Hepatic stellate cell (primary cell): ENCODE results near the gene PROK1.
A peak's percentile ranks its signal among the peaks of the same experiment; 100 is the strongest.

Experiments used
- DNase-seq: peaks from one replicate; pipeline ENCODE4 v3.0.0; 2011; ENCODE audit warnings: low spot score

The PROK1 gene

DNA sequence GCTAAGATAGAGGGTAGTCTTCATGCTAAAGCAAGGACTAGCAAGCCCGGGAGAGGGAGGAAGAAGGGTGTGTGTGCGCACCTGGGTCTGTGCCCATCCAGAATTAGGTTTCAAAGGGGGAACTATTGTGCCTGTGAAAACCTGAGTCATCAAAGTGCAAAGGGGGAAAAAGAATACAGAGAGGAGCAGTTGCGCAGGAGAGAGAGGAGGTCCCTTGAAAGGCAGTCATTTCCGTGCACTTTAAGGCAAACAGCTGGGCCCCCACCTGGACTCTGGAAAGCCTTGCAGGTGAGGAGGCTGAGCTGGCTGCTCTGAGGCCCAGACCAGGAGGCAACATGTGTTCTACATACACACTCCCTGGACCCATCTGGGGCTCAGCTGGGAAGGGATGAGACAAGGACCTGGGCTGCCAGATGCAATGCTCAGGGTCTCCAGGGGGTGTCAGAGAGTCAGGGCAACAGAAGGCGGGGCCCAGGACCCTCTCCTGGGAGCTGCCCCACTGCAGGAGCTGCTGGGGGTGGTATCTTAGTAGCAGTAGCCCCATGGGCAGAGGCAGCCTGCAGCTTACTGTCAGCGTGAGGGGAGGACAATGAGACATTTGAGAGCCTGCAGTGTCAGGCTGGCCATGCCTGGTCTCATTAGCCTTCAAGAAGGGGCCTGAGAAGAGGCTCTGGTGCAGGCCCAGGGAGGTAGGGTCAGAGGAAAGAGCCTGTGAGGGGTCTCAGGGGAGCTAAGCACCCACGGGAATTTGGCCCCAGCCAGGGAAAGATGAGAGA lies 14.3 kb downstream of the PROK1 start:
- no peak for DNase-seq

DNA sequence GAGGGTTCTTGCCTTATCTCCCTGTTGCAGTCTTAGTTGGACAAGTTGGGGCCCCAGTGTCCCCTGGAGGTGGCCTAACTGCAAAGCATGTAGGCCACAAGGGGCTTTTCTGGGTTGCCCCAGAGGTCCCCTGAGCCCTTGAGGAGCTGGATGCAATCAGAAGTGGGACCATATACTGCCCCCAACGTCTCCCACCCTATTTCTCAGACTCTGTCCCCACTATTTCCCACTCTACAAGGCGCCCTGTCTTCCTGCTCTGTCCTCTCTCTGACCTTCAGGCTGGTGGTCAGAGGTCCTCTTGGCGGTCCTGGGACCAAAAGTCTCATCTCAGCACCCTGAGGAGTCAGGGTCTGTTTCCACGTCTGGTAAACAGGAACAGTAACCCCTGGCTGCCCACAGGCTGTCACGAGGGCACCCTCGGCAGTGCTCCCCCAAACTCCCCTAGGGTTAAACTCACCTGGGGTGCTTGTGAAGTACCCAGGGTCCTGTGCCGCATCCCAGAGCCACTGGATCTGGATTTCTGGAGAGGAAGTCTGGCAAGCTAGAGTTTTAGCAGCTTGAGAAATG lies 14.9 kb downstream of the PROK1 start:
- no peak for DNase-seq

DNA sequence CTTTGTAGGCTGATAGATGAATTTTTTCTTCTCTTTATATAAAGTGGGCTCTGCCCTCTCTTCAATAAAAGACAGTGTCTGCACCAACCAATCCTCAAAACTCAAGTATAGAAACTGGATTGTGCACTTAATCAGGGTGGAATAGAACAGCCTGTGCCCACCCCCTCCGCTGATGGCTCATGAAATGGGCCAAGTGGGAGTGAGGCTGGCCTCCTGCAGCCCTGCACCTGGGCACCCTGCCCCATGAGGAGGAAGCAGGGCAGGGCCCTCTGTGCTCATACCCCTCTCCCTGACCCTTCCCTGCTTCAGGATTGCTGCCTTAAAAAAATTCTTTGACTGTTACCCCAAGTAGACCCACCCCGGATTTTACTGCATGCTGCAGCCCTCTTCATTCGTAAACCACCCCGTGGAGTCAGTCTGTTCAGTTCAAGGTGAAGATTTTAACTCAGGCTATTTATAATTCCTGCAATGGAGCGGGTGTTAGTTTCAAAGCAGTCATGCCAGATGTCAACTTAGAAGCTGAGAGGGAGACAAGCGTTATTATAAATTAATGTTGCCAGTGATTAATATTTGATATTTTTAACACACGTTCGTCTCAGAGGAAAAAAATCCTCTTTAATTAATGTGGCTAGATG lies 15.8 kb downstream of the PROK1 start:
- no peak for DNase-seq

DNA sequence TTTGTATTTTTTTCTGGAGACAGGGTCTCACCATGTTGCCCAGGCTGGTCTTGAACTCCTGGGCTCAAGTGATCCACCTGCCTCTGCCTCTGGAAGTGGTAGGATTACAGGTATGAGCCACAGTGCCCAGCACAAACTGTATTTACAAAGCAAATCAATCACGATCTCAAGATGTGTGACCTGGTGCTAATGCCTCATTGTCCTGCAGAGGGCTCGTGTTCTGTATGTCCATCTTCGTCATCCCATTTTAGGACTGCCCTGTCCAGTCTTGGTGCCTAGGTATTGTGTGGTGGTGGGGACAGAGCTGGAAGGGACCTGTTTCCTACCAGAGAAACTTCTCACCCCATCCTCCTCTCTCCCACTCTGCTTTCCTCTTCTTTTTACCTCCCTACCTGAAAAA lies 20.2 kb downstream of the PROK1 start:
- no peak for DNase-seq

DNA sequence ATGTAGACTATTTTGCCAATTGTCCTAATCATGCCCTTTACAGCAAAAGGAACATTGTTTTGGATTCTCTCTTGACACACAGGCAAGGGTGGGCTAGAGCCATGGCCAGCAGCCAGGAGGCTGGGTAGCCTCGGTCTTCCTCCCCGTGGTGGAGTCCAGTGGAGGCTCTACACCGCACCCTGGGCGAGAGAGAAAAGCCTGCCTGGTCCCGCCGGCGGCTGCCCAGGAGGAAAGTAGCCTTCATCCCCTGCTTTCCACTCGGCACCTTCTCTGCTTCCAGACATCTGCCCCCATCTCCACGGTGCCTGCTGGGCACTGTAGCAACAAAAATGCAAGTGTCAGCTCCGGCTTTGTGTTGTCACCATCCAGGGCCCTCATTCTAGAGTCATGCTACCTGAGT lies 21.6 kb downstream of the PROK1 start:
- DNase-seq, result no peak

DNA sequence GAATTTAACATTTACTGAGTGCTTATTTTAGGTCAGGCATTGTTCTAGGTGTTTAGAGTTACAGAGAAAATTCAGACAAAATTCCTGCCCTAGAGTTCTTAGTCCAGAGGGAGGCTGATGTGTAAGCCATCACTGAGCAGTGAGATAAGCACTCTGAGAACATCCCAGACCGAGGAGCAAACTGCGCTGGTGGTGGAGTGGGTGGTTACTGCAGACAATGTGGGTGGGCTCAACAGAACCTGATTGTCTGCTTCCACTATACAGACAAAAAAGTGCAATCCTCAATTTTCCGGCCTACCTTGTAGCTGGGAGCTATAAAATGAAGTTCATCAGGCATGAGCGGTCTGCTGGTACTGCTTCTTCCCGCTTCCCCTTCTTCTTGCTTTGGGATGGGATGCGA lies 23.5 kb downstream of the PROK1 start:
- no peak for DNase-seq

DNA sequence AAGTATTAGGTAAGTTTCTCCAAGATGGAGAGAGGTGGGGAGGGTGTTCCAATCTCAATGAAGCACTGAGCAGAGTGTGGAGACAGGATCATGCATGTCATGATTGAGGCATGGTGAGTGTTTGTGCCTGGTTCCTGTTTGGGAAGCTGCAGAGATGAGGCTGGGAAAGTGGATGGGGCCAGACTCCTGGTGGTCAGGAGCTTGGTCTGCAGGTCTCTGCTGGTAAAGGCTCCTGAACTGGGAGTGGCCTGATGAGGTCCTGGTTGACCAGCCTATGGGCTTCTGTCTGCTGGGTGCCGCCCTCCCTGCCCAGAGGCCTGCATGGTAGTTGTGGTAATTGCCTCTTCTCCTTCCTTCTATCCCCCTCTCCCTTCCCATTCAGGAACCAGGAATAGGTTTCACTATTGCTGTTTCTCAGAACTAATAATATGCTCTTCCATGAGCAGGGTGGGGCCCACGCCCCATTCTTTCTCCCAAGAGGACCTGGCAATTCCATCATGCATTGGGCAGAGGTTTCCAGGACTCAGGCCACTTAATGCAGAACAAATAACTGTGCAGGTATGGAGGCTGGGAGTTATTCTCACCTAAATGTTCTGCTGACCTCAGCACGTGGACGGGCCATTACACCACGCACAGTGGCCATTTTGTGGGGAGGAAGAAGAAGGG lies 24.5 kb downstream of the PROK1 start:
- no peak for DNase-seq

DNA sequence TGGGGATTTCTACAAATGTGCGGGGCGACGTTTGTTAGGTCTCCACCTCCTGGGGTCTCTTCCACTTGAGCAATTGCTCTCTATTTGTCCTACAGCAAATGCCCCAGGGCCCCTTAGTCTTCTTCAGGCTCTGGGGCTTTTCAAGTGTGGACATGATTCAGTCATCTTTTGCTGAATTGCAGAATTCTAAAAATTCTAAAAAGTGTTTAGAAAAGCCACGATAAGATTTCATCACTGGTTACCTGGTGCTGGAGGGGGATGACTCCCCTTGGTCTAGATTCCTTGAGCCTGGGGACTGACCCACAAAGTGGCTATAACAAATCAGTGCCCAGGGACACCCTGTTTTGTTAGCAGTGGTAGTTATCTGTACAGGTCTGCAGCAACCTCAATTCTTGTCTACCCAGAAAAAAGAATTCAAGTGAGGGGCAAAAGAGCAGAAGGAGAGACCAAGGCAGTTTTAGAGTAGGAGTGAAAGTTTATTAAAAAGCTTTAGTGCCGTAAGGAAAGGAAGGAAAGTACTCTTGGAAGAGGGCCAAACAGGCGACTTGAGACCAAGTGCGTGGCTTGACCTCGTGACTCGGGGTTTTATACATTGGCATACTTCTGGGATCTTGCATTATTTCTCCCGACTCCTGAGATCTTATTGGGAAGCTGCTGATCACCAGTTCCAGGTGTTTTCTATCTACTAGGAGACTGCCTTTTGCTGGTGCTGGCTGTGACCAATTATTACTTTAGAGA lies 25.2 kb downstream of the PROK1 start:
- DNase-seq, result no peak

DNA sequence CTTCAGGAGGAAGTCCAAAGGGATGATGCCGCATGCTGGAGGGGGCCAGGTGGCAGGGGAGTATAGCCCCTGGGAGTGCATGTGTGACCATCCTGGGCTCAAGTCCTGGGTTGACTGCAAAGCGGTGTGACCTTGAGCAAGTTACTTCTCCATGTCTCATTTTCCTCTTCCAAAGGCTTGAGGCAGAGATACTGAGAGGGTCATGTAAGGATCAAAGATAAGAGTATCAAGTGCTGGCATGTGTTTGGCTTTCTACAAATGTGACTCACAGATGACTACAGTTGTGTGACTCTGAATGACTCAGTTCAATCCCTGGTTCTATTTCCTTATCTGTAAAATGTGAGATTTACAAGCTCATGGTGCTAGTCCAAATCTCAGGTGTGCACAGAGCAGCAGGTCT lies 26.1 kb downstream of the PROK1 start:
- DNase-seq, result peak; percentile 63

DNA sequence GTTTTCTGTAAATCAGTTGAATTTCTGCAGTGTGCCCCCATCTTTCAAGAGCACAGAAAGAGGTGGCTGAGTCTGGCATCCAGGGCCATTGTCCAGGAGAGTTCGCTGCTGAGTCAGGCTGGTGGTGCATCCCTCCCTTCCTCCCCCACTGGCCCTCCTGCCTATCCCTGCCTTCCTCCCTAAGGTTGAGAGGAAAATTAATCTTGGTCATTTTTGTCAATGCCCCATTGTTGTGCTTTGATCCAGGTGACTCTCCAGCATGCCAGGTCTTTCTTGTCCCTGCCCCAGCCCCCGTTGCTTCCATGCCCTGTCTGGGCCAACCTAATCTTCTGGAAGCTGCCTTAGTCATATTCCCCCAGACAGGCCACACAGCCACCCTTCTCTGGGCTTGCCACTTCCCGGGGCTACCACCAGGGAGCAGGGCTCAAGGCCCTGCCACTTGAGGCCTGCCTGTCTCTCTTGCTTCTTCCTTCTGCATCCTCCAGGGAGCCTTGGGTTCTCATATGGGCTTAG lies 26.6 kb downstream of the PROK1 start:
- DNase-seq, result no peak

DNA sequence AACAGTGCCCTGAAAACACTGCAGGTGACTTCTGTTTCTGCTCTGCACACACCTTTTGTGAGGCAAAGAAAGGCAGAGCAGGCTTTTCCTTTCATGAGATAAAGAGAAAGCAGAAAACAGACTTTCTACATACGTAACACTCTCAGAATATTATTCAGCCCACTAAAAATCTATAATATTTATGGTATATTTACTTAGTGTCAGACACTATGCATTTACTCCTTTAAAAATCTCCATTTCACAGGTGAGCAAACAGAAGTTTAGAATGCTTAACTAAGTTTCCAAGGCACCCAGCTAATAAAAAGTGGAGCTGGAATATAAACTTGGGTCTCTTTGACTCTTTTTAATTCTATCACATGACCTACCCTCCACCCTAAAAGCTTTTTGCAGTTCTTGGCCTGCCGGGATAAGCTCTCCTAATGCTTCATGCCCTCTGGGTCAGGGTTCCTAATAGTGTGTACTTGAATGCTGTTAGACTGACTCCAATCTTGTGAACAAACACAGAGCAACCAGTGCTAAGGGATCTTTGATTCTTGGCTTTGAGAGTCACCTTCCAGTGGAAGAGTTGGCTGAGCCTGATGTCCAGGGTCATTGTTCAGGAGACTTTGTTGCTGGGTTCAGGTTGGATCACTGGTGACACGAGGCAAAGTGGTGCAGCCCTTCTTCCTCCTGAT lies 27.2 kb downstream of the PROK1 start:
- DNase-seq, result no peak

DNA sequence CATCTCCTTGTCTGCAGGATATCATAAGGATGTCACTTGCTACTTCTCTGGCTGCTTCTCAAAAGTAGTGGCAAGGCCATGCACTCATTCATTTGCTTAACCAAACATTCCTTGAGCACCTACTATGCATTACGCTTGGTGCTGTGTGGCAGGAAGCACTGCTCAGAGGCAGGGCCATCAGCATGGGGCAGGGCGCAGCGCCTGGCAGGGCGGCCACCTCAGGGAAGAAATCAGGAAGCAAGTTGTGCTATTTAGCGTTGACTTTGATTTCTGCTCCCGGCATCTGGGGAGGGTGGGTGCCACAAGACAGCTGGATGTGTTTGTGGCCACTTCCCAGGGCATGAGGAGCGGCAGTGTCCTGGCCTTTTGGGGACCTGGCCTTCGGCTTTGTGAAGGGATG lies 27.9 kb downstream of the PROK1 start:
- no peak for DNase-seq

DNA sequence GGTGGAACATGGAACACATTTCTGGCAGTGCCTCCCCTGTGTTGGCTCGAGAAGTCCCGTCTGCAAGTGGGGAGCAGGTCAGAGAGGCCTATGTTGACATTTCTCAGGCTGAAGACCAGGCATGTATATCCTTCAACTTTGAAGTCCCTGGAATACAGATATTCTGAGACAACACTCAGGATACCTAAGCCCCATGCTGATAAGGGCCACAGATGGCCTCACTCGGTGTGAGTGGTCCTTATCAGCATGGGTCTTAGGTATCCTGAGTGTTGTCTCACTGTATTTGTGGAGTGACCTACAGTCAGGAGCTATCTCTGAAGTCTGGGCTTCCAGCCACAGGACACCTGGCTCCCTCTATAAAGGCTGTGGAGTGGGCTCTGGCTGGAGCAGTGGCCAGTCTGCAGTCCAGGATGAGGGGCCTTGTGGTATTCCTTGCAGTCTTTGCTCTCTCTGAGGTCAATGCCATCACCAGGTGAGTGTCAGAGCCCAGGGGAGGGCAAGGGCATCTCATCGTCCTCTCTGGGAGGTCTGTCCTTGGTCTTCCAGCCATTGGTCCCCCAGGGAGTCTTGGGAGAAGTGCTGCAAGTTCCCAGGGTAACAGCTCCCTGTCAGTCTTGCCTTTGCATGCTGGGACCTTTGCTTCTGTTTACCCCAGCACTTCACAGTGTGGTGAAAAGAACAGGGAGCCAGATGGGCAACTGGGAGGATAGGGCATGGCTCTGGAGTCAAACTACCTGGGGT lies 29.6 kb downstream of the PROK1 start:
- no peak for DNase-seq

DNA sequence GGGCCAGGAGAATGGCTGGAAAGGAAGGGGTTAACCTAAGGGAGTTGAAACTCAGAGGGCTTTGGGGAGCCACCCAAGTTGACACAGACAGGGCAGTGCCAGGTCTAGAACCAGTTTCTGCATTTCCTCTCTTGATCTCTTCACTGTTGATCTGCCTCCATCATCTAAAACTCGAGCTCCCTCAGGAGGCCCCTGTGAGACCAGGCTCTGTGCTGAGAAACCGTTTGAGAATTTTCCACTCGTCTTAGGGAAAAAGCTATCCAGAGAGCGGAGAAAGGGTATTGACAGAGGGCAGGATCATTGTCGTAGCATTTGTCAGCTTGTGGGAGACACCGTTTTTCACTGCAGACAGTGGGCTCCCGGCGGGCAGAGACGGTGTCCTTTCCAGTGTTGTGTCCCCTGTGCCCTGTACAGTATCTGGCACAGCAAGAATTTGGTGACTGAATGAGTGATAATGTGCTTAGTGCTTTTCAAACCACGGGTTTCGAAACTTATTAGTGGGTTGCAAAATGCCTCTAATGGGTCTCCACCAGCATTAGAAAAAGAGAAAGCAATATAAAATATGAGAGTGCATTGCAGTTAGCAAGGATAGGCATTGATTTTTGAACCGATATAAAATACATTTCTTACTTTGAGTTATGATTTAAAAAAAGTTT lies 31.1 kb downstream of the PROK1 start:
- DNase-seq, result no peak

DNA sequence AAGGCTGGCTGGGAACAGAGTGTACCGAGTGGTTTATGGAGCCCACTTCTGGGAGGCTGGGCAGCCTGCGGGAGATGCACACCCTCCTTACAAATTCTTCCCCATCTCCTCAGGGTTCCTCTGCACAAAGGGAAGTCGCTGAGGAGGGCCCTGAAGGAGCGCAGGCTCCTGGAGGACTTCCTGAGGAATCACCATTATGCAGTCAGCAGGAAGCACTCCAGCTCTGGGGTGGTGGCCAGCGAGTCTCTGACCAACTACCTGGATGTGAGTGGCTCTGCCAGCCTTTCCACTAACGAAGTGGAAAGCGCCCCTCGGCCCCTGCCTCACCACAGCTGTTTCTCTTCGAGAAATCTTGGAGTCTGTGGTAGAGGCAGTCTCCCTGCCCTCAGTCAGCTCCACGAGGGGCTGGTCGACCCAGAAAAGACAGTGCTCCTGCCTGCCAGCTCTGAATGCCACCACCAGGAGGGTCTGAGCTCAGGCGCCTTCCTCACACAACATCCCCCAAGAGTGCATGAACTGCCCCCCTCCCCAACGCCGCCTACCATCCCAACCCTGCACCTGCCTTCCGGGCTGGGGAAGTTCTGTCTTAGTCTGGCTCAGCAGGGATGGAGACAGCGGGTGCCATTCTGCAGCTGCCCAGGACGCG lies 31.8 kb downstream of the PROK1 start:
- DNase-seq, result no peak

DNA sequence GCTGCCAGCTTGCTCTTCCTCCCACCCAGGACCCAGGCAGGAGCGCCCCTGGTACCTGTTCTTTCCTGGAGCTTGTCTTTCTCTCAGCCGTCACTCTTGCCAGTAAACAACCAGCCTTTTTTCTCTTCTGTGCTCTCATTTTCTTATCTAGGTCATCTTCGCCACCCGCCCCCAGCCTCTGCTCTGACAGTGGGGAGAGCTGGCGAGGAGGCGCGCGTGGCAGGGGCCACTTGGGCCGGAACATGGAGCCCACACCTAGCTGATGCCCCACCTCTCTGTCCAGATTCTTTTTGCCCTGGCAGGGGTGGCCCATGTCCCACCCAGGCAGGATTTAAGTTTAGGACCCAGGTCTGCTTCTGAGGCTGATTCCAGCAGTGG lies 32.3 kb downstream of the PROK1 start:
- no peak for DNase-seq

DNA sequence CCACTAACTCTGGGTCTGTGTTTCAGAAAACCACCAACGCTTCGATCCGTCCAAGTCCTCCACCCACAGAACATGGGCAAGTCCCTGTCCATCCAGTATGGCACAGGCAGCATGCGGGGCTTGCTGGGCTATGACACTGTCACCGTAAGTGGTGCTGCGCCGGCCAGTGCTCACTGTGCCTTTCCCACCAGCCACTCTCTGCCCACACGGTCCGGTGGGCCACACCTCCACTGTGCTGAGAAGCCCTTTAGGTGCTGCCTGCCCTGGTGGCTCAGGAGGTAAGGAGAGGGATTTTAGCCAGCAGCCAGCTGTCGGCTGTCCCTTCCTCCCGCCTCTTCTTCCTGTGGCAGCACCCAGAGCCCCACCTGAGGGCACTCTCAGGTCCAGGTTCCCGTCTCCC lies 33.9 kb downstream of the PROK1 start:
- no peak for DNase-seq

DNA sequence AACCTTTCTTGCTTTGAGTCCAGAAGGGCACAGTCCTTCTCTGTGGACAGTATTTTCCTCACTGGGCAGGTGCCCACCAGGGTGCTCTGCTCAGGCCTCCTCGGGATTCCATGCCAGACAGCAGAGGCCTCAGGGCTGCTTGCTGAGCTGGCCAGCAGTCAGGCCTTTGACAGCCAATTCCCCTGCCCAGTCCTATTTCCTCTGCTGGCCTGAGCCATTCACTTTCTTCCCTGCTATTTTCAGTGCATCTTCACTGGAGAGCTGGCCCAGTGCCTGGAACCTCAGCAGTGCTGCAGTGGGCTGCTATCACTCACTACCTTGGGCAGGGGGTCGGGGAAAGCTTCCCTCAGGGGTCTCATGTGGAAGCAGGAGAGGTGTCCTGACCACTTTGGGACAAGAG lies 34.8 kb downstream of the PROK1 start:
- no peak for DNase-seq

DNA sequence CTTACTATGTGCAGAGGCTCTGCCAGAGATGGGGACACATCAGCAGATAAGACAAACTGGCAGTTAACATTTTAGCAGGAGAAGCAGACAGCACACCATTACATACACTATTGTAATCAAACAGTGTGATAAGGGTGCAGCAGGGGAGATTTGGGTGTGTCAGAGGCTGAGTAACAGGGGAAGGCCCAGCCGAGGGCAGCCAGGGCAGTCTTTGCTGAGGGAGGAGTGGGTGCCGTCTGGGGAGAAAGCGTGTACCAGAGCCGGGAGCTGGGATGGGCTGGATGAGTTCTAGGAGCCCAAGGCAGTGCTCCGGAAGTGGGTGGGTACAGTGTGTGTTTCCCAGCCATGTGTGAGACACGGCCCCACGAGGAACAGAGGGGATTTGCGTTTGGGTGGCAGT lies 36.8 kb downstream of the PROK1 start:
- no peak for DNase-seq

DNA sequence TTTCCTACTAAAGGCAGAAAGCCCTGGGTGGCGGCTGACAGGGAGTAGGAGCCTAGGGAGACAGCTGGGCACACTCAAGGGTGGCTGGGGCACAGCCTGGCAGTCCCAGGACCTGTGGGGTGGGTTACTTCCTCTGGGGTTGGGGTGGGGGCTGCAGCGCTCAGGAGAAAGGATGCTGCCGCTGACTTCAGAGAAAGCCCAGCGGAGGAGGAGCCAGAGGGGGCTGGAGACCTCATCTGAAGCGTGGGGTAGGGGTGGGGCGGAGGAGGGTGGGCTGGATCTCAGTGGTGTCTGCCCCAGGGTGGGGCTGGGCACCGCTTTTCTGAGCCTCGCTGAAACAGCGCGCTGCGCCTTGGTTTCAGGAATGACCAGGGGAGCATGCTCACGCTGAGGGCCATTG lies 37.2 kb downstream of the PROK1 start:
- no peak for DNase-seq
